OCI-LY7 (cell line): ENCODE data around the gene KANK2.

Experiments
- CTCF ChIP-seq: fragments of 200-600 bp; sonication (generic); conservative IDR thresholded peaks from 2 replicates; pipeline ENCODE4 v1.5.1; 2014; ENCODE audit warnings: mild to moderate bottlenecking, antibody characterized with exemption, low read length, moderate library complexity, mixed read lengths
- EZH2phosphoT487 ChIP-seq: fragments of 200-600 bp; sonication (generic); IDR thresholded peaks from 2 replicates; pipeline ENCODE4 v1.6.1; 2018; ENCODE audit warnings: low read depth, borderline replicate concordance, mild to moderate bottlenecking, mixed run types, antibody characterized with exemption, low read length, moderate library complexity, mixed read lengths

GRCh38 chr19:11168568-11168967, 28.8 kb downstream of the KANK2 start:
- TF ChIP-seq CTCF (no peak), EZH2phosphoT487 (no peak)
